ENCODE data around the gene ENDOD1. TPM values are rescaled to one million over a fixed set of nuclear protein-coding genes. Genes with fewer than 3 reads are reported as not detected.

The ENDOD1 gene
- total and polyA plus RNA-seq, 9 donors, result 18.9 to 60.8 (median 34.3) TPM

GRCh38 chr11:95148938-95149337, 59.3 kb downstream of the ENDOD1 start:
- WGBS, 3 donors, result 68 to 73% (median 71%) methylated on average over 2 of the region's 2 CpGs
- TF ChIP-seq CTCF (IDR thresholded peaks at IDR 0.05), result no peak
- TF ChIP-seq EP300 (IDR thresholded peaks at IDR 0.05), result no peak
- TF ChIP-seq POLR2A (IDR thresholded peaks at IDR 0.05), result no peak
- Histone ChIP-seq H3K27ac (no peak overlapping the region), H3K4me1 (ENCODE audit: insufficient read depth) (peaks cover 6% of the 10 kb centered on the region), H3K9me3 (no peaks in the 10 kb centered on the region), H3K4me3 (no peak overlapping the region), H3K27me3 (no peaks in the 10 kb centered on the region), H3K36me3 (no peaks in the 10 kb centered on the region)
- no peak for DNase-seq
- intact Hi-C loops (cut with DNase I), result loop anchor here (10.0 kb wide), 4 partner anchors 54 to 174 kb away; partner anchors contain the start of genes CWC15 (in 1 of the 4), KDM4D (in 1 of the 4) and SRSF8 (in 1 of the 4)

- Histone ChIP-seq H3K36me3 (no peaks in the 10 kb centered on the region), H3K27me3 (no peaks in the 10 kb centered on the region), H3K4me1 (ENCODE audit: insufficient read depth) (peaks cover 6% of the 10 kb centered on the region), H3K4me3 (no peak overlapping the region), H3K9me3 (no peaks in the 10 kb centered on the region), H3K27ac (no peak overlapping the region)
- intact Hi-C loops (cut with DNase I), result loop anchor here (2.0 to 10.0 kb wide), 10 partner anchors 55 to 612 kb away; partner anchors contain the start of genes SRSF8 (in 2 of the 4), CWC15 (in 1 of the 4), KDM4D (in 1 of the 4) and SESN3 (in 1 of the 4)
- TF ChIP-seq CTCF (IDR thresholded peaks at IDR 0.05), result no peak
- no peak for TF ChIP-seq POLR2A (IDR thresholded peaks at IDR 0.05)
- no peak for TF ChIP-seq EP300 (IDR thresholded peaks at IDR 0.05)
- DNase-seq, result peak in 1 of 5 donors; percentile 27
- WGBS, 3 donors, result 65 to 72% (median 71%) methylated on average over 23 of the region's 23 CpGs
Measured at GRCh38 chr11:95149651-95150364, 60.2 kb downstream of the ENDOD1 start.

GRCh38 chr11:95150956-95151684, 61.5 kb downstream of the ENDOD1 start:
- TF ChIP-seq EP300 (IDR thresholded peaks at IDR 0.05), result no peak
- TF ChIP-seq POLR2A (IDR thresholded peaks at IDR 0.05), result peak; percentile 75
- TF ChIP-seq CTCF (IDR thresholded peaks at IDR 0.05), result peak; percentile 90 to 96 (median 93)

More at GRCh38 chr11:95150956-95151684, 61.5 kb downstream of the ENDOD1 start:
- H3K4me1 ChIP-seq (ENCODE audit: insufficient read depth), result peaks cover 6% of the 10 kb centered on the region
- intact Hi-C loops (cut with DNase I), result loop anchor here (1.0 to 10.0 kb wide), 8 partner anchors 74 to 611 kb away; partner anchors contain the start of genes SESN3 (in 1 of the 4) and SRSF8 (in 1 of the 4)
- H3K4me3 ChIP-seq, result peak overlapping the region; percentile 67
- H3K27ac ChIP-seq, result peak overlapping the region; percentile 65 to 82
- WGBS, 3 donors, result 1% methylated on average over 50 to 55 of the region's 55 CpGs
- no peaks in the 10 kb centered on the region for H3K27me3 ChIP-seq
- H3K9me3 ChIP-seq, result no peaks in the 10 kb centered on the region
- peak; percentile 92 to 95 (median 94) for DNase-seq
- no peaks in the 10 kb centered on the region for H3K36me3 ChIP-seq
